Measurements from ENCODE around the gene TMTC3.

DNA sequence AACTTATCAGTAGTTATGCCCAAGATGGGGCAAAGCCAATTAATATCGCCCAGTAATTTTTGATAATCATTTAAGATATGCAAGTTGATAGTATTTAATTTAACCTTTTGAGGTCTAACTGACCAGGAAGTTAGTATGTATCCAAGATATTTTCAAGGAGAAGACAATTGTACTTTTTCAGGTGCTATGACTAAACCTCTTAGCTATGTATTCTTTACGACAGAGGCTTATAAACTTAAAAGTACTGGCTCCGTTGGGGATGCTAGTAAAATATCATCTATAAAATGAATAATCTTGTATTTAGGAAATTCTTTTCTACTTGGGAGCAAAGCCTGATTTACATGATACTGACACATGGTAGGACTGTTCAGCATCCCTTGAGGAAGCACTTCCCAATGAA is 40.3 kb downstream of the TMTC3 start:
- TF ChIP-seq, protein P1, sequence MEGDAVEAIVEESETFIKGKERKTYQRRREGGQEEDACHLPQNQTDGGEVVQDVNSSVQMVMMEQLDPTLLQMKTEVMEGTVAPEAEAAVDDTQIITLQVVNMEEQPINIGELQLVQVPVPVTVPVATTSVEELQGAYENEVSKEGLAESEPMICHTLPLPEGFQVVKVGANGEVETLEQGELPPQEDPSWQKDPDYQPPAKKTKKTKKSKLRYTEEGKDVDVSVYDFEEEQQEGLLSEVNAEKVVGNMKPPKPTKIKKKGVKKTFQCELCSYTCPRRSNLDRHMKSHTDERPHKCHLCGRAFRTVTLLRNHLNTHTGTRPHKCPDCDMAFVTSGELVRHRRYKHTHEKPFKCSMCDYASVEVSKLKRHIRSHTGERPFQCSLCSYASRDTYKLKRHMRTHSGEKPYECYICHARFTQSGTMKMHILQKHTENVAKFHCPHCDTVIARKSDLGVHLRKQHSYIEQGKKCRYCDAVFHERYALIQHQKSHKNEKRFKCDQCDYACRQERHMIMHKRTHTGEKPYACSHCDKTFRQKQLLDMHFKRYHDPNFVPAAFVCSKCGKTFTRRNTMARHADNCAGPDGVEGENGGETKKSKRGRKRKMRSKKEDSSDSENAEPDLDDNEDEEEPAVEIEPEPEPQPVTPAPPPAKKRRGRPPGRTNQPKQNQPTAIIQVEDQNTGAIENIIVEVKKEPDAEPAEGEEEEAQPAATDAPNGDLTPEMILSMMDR (IDR thresholded peaks at IDR 0.05) = no peak
- no peak for TF ChIP-seq POLR2A (IDR thresholded peaks at IDR 0.05)
- no peak for TF ChIP-seq EP300 (IDR thresholded peaks at IDR 0.05)

All from upper lobe of left lung (tissue), 4 donors.